Activated CD4-positive, alpha-beta T cell treated with anti-CD3 and anti-CD28 coated beads, Interleukin-2, amount 50 U/mL, for 24 hours (primary cell): Measurements from ENCODE around the gene CHAT.

Experiments used
- DNase-seq, 2 donors: peaks; one replicate each; pipeline ENCODE4 v3.0.0-alpha.2; 2020; ENCODE audit warnings: low read depth in 1 of 2, low spot score in 1 of 2

The CHAT gene

GRCh38 chr10:49651039-49651835 lies 37.4 kb downstream of the CHAT start:
- no peak for DNase-seq

DNA sequence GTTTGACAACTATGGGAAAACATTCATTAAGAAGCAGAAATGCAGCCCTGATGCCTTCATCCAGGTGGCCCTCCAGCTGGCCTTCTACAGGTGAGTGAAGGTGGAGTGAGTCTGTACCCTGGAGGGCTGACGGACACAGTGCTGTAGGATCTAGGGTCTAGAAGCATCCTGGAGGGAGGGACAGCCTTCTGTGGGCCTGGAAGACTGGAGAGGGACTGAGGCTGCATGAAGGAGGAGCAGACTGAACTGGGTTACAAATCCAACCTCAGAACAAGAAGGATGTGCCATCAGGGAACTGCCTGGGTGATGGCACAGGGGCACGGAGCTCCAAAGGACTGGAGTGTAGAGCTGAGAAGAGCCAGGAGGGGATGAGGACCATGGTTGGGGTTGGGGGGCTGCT lies 38.1 kb downstream of the CHAT start:
- no peak for DNase-seq

DNA sequence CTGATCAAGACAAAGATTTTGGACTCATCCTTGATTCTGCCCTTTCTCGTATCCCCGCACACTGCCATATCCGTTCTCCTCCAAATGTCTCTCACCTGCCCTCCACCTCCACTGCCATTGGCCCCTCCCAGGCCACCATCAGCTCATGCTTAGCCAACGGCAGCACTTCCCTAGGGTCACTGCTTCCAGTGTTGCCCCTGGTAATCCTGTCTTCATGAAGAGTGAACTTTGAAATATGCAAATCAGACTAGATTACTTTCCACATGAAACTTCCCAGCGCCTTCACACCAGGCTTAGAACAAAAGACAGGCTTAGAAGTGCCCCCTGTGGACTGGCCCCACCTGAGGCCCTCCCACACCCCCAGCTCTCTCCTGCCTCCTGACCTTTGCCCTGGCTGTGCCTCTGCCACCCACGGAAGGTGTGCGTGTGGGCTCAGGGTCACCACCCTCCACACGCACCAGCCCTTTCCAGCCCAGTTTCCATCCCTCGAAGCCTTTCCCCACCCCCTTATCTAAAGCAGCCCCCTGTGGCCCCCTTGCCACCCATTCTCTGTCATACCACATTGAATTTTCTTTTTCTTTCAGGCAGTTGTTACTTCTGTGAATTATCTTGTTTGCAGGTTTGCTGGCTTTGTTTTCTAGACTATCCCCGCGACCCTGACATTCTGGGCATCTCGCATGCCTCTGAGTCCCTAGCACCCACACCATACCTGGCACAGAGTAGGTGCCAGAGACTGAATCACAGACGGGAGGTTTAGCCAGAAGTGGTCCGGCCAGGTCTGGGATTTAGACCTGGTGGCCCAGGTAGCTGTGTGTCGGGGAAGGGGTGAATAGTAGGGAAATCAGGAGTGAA lies 38.8 kb downstream of the CHAT start:
- no peak for DNase-seq

GRCh38 chr10:49653273-49653929 lies 39.6 kb downstream of the CHAT start:
- DNase-seq, result no peak

- no peak for DNase-seq
Measured at GRCh38 chr10:49654036-49654693, 40.3 kb downstream of the CHAT start.

DNA sequence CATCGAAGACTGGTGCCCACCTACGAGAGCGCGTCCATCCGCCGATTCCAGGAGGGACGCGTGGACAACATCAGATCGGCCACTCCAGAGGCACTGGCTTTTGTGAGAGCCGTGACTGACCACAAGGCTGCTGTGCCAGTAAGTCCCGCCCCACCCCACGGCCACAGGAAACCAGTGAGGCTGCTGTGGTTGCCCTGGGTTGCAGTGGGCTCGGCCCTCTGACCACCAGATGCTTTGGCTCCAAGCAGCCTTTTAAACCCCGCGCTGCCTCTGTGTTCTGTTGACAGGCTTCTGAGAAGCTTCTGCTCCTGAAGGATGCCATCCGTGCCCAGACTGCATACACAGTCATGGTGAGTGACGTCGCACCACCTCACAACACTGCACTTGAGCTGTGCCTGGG lies 41.3 kb downstream of the CHAT start:
- DNase-seq, result no peak

GRCh38 chr10:49656845-49657493 lies 43.1 kb downstream of the CHAT start:
- DNase-seq, result no peak

DNA sequence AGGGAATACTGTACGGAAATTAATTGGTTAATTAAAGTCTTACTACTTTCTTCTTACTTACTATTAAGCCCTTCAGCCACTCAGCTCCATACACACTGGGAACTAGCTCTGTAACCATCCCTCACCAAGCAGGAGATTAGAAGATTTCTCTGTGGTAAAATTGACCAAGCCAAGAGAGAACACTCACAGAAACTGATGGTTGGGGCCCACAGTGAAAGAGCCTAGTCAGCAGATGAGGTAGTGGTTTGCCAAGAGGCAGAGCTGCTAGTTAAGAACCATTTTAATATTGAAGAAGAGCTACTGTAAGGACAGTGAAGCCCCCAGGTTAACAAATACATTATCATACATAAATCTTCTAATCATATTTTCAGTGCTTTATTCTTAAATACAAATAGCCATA lies 43.8 kb downstream of the CHAT start:
- no peak for DNase-seq

GRCh38 chr10:49661140-49661856 lies 47.5 kb downstream of the CHAT start:
- DNase-seq, result no peak

- DNase-seq, result no peak
Measured at GRCh38 chr10:49662169-49662830, 48.5 kb downstream of the CHAT start.

GRCh38 chr10:49663596-49663995 lies 49.8 kb downstream of the CHAT start:
- no peak for DNase-seq

DNA sequence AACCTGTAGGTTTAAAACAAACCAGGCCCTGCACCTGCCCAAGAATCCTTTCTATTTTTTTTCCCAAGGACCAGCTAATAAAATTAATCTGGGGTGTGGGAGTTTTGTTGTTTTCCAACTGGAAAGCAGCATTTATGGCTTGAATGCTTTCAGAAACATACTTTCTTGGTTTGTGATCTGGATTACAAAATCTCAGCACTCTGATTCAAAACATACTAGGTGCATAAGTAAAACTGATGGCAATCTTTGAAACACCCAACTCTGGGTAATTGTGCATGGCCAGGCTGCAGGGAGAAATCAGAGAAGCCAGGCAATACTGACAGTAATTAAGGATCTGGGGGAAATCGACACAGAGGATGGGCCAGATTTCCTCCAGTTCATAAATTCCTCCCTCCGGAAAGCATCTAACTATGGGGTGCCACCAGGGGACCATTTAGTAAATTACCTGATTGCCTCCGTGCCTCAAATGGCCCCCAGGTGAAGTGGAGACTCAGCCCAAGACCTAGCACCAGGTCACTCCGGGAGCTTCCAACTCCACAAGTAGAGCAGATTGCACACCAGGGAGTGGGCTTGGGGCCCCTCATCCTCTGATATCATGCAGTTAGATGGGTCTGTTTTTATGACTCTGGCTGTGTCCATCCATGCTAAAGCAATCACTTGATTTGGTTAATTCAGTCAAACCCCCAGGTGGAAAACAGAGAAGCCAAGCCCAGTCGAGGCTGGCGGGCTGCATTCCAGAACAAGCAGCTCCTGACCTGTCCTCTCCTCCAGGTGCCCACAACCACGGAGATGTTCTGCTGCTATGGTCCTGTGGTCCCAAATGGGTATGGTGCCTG lies 50.4 kb downstream of the CHAT start:
- DNase-seq, result no peak

DNA sequence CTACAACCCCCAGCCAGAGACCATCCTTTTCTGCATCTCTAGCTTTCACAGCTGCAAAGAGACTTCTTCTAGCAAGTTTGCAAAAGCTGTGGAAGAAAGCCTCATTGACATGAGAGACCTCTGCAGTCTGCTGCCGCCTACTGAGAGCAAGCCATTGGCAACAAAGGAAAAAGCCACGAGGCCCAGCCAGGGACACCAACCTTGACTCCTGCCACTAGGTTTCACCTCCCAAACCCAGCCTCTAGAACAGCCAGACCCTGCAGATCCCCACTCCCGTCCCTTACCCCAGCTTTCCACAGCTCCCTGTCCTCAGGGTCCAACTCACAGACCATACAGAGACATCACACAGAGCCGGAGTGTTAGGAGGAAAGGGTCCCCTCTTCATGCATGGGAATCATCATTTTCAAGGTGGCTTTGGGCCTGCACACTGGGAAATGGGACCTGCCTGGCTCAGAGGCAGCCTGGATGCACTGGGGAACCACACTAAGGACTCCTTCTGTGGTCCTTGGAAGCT lies 51.1 kb downstream of the CHAT start:
- DNase-seq, result no peak

GRCh38 chr10:49666054-49666615 lies 52.3 kb downstream of the CHAT start:
- DNase-seq, result no peak

DNA sequence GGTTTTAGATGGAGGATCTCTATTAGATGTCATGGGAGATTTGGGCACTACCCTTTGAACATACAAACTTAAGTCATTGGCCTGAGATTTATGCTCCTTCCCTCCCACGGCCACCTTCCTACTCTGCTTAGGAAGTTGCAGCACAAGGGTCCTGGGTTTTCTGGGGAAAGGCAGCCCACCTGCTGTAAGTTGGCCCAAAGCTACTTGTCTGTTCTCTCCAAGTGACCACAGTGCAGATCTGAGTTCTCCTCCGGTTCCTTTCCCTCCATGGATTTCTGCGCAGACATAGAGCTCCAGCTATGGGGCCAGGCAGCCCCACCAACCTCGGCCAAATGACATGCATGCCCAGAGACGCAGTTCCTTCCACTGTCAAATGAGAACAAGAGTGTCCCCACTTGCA lies 52.8 kb downstream of the CHAT start:
- DNase-seq, result no peak

DNA sequence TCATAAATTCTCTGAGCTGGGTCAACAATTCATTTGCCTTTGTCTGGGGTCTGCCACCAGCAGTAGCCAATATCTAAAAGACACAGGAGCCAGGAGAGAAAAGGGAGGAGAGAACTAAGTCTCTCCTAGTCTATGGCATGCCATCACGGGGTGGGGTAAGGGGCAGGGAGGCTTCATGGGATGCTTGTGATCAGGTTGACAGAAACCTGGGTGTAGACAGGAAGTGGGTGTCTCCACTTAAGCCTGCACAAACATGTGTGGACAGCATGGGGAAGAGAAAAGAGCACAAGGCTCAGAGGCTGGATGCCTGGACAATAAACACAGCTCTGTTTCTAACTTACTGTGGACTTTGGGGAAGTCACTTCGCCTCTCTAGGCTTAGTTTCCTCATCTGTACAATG lies 54.2 kb downstream of the CHAT start:
- DNase-seq, result no peak

DNA sequence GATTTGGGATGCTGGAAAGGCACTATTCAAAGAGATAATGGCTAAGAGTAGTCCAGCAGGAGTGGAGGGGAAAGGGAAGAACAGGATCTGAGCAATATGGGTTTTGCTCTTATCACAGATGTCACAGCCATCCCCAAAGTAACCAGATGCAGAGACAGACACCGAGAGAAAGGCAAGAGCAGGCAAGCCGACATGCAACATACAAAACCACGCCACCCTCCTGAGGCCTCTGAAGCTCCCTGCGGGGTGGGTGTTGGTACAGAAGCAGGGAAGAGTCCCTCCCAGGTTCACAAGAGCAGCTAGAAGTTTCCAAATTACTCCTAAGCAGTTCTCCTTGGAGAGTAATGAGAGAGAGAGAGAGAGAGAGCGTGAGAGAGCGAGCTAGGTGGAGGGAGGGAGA lies 54.8 kb downstream of the CHAT start:
- DNase-seq, result no peak

DNA sequence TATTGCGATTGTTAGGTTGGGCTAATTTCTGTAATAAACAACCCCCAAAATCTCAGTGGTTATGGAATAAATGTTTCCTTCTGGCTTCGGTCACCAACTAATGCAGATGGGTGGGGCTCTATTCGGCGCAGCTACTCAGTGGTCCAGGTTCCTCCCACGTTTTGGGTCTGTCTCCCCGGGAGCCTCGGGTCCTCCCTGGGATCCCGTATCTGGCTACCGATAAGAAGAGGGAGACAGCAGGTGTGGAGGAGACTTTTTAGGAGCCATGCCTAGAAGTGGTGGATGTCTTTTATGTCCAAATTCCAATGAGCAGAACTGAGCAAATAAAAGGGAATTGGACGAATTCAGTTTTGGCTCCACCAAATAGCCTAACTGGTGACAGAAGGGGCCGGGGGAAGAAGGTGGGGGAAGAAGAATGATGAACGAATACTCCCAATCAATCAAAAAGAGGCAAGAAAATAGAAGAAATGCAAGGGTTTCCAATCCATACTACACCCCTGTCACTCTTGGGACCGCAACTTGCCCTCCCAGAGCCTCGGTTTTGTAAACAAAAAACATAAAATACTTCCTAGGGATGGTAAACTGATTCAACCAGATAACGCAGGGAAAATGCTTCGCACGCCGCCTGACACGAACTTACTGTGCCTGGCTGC lies 65.1 kb downstream of the CHAT start:
- no peak for DNase-seq
